ENCODE data around the gene CCP110. TPM values are rescaled to one million over a fixed set of nuclear protein-coding genes. Genes with fewer than 3 reads are reported as not detected.
"Not testable (repeated sequence)": the region's sequence is repeated elsewhere in the genome, so short reads cannot be mapped to it uniquely, and the experiment has no call there.

The CCP110 gene
- total RNA-seq, 2 donors from 2014 or later, result 8.2 to 11.1 TPM

- H3K36me3 ChIP-seq, result peaks cover 15% of the 10 kb centered on the region
- no peak for TF ChIP-seq CTCF (IDR thresholded peaks at IDR 0.05)
- DNase-seq, result no peak
- no peaks in the 10 kb centered on the region for H3K9me3 ChIP-seq
- no peaks in the 10 kb centered on the region for H3K27me3 ChIP-seq
- H3K27ac ChIP-seq, result no peak overlapping the region
- H3K9ac ChIP-seq (ENCODE audit: low read depth in 2 of 2, low read length in 2 of 2), result no peak overlapping the region
- no peaks in the 10 kb centered on the region for H3K4me1 ChIP-seq
- intact Hi-C loops (cut with DNase I), result no loop called here
- no peak overlapping the region for H3K4me3 ChIP-seq
Observed at GRCh38 chr16:19528666-19529065, 4.9 kb downstream of the CCP110 start.

- no peak overlapping the region for H3K4me3 ChIP-seq
- H3K27me3 ChIP-seq, result no peaks in the 10 kb centered on the region
- intact Hi-C loops (cut with DNase I), result no loop called here
- TF ChIP-seq CTCF (IDR thresholded peaks at IDR 0.05), result no peak
- peaks cover 15% of the 10 kb centered on the region for H3K36me3 ChIP-seq
- no peak overlapping the region for H3K27ac ChIP-seq
- no peaks in the 10 kb centered on the region for H3K4me1 ChIP-seq
- no peak for DNase-seq
- H3K9me3 ChIP-seq, result no peaks in the 10 kb centered on the region
- H3K9ac ChIP-seq (ENCODE audit: low read depth in 2 of 2, low read length in 2 of 2), result no peak overlapping the region
Observed at GRCh38 chr16:19532601-19533000, 8.9 kb downstream of the CCP110 start.

GRCh38 chr16:19540241-19540970 is 16.7 kb downstream of the CCP110 start:
- Histone ChIP-seq H3K36me3 (no peaks in the 10 kb centered on the region), H3K27me3 (no peaks in the 10 kb centered on the region), H3K9ac (ENCODE audit: low read depth in 2 of 2, low read length in 2 of 2) (no peak overlapping the region), H3K4me1 (no peaks in the 10 kb centered on the region), H3K27ac (no peak overlapping the region), H3K4me3 (no peak overlapping the region), H3K9me3 (no peaks in the 10 kb centered on the region)
- intact Hi-C loops (cut with DNase I), result no loop called here
- no peak for TF ChIP-seq CTCF (IDR thresholded peaks at IDR 0.05)
- DNase-seq, result no peak

- no peak for TF ChIP-seq CTCF (IDR thresholded peaks at IDR 0.05)
- Histone ChIP-seq H3K36me3 (no peaks in the 10 kb centered on the region), H3K9ac (ENCODE audit: low read depth in 2 of 2, low read length in 2 of 2) (no peak overlapping the region), H3K27me3 (no peaks in the 10 kb centered on the region), H3K27ac (no peak overlapping the region), H3K4me1 (no peaks in the 10 kb centered on the region), H3K4me3 (no peak overlapping the region), H3K9me3 (no peaks in the 10 kb centered on the region)
- peak; percentile 47 for DNase-seq
- intact Hi-C loops (cut with DNase I), result no loop called here
Observed at GRCh38 chr16:19542138-19542821, 18.5 kb downstream of the CCP110 start.

- H3K4me3 ChIP-seq; H3K27me3 ChIP-seq; H3K9me3 ChIP-seq; DNase-seq; intact Hi-C loops (cut with DNase I); H3K9ac ChIP-seq (ENCODE audit: low read depth in 2 of 2, low read length in 2 of 2); H3K27ac ChIP-seq; H3K36me3 ChIP-seq; H3K4me1 ChIP-seq: not testable (repeated sequence)
Observed at GRCh38 chr16:19543278-19543996, 19.7 kb downstream of the CCP110 start.
